ENCODE results near the gene TRIM3. TPM values are rescaled to one million over a fixed set of nuclear protein-coding genes. Genes with fewer than 3 reads are reported as not detected.

The TRIM3 gene
- total RNA-seq, 2 donors from 2014 or later = 20.3 to 23.7 TPM

GRCh38 chr11:6405052-6405667, 68.6 kb downstream of the TRIM3 start:
- intact Hi-C loops (cut with DNase I) = no loop called here
- H3K27me3 ChIP-seq (replicated peaks; ENCODE audit: insufficient read depth) = no peaks in the 10 kb centered on the region
- H3K4me1 ChIP-seq (replicated peaks) = no peaks in the 10 kb centered on the region
- no peak for TF ChIP-seq POLR2A (IDR thresholded peaks at IDR 0.05)
- no peak for TF ChIP-seq CTCF (IDR thresholded peaks at IDR 0.05)
- TF ChIP-seq POLR2AphosphoS5 (IDR thresholded peaks at IDR 0.05) = no peak
- WGBS = 63% methylated on average over 12 of the region's 13 CpGs
- H3K4me3 ChIP-seq = no peak overlapping the region
- H3K27ac ChIP-seq = no peak overlapping the region
- no peak for DNase-seq (ENCODE audit: low spot score)
- no peaks in the 10 kb centered on the region for H3K9me3 ChIP-seq
- H3K36me3 ChIP-seq = no peaks in the 10 kb centered on the region

GRCh38 chr11:6404342-6405051, 69.2 kb downstream of the TRIM3 start:
- no peaks in the 10 kb centered on the region for H3K9me3 ChIP-seq
- H3K4me3 ChIP-seq = no peak overlapping the region
- no peak overlapping the region for H3K27ac ChIP-seq
- intact Hi-C loops (cut with DNase I) = no loop called here
- no peaks in the 10 kb centered on the region for H3K36me3 ChIP-seq
- no peaks in the 10 kb centered on the region for H3K27me3 ChIP-seq (replicated peaks; ENCODE audit: insufficient read depth)
- 74% methylated on average over 16 of the region's 16 CpGs for WGBS
- TF ChIP-seq POLR2A (IDR thresholded peaks at IDR 0.05) (no peak), CTCF (IDR thresholded peaks at IDR 0.05) (no peak), POLR2AphosphoS5 (IDR thresholded peaks at IDR 0.05) (no peak)
- no peak for DNase-seq (ENCODE audit: low spot score)
- no peaks in the 10 kb centered on the region for H3K4me1 ChIP-seq (replicated peaks)

DNA sequence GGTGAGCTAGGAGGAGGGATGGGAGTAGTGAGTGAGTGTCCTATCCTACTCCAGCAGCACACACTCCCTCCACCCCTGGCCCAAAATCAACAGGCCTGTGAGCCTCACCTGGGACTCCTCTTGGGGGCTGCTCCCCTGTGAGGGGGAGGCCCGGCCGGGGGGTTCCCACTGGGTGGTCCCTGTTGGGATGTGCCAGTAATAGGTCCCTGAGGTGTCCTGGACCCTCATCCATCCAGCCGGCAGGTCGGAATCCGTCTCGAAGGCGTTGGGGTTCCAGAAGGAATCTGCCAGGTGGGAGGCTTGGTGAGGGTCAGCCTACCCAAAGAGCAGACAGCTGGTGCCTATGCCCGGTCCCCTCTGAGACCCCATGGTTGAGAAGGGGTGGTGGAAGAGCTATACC, 70.2 kb downstream of the TRIM3 start:
- H3K27me3 ChIP-seq (replicated peaks; ENCODE audit: insufficient read depth) = no peaks in the 10 kb centered on the region
- no peaks in the 10 kb centered on the region for H3K4me1 ChIP-seq (replicated peaks)
- no peak for DNase-seq (ENCODE audit: low spot score)
- no peaks in the 10 kb centered on the region for H3K9me3 ChIP-seq
- 90% methylated on average over 8 of the region's 8 CpGs for WGBS
- H3K36me3 ChIP-seq = no peaks in the 10 kb centered on the region
- TF ChIP-seq POLR2AphosphoS5 (IDR thresholded peaks at IDR 0.05) (no peak), POLR2A (IDR thresholded peaks at IDR 0.05) (no peak), CTCF (IDR thresholded peaks at IDR 0.05) (no peak)
- no peak overlapping the region for H3K4me3 ChIP-seq
- no peak overlapping the region for H3K27ac ChIP-seq
- intact Hi-C loops (cut with DNase I) = no loop called here

- TF ChIP-seq POLR2A (IDR thresholded peaks at IDR 0.05) = no peak
- TF ChIP-seq CTCF (IDR thresholded peaks at IDR 0.05) = no peak
- TF ChIP-seq POLR2AphosphoS5 (IDR thresholded peaks at IDR 0.05) = no peak
- Histone ChIP-seq H3K4me1 (replicated peaks) (no peaks in the 10 kb centered on the region), H3K27ac (no peak overlapping the region), H3K27me3 (replicated peaks; ENCODE audit: insufficient read depth) (no peaks in the 10 kb centered on the region), H3K36me3 (no peaks in the 10 kb centered on the region), H3K4me3 (no peak overlapping the region), H3K9me3 (no peaks in the 10 kb centered on the region)
- intact Hi-C loops (cut with DNase I) = no loop called here
- DNase-seq (ENCODE audit: low spot score) = no peak
- 80% methylated on average over 7 of the region's 7 CpGs for whole genome bisulfite sequencing
Measured at GRCh38 chr11:6402561-6402981, 71.2 kb downstream of the TRIM3 start.

DNA sequence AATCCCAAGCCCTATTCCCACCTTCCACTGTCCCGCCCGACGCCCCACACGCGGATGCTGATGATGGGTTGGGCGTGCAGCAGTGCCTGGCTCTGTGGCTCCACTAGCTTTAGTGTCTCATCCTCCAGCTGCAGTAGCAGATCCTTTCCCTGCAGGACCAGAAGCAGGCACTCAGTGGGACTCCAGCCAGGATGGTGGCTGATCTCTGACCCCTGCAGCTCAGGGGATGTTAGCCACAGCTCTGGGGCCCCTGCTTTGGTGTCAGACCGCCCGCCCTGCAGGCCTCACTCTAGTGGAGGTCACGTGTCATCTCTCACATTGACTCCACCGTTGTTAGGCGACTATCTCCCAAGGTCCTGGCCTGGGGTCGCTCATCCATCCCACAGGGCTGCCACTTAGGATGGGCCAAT, 71.7 kb downstream of the TRIM3 start:
- TF ChIP-seq POLR2A (IDR thresholded peaks at IDR 0.05) (no peak), CTCF (IDR thresholded peaks at IDR 0.05) (no peak)
- H3K9me3 ChIP-seq = no peaks in the 10 kb centered on the region
- H3K27ac ChIP-seq = no peak overlapping the region
- no peaks in the 10 kb centered on the region for H3K27me3 ChIP-seq (replicated peaks; ENCODE audit: insufficient read depth)
- WGBS = 78% methylated on average over 12 of the region's 12 CpGs
- intact Hi-C loops (cut with DNase I) = no loop called here
- no peaks in the 10 kb centered on the region for H3K36me3 ChIP-seq
- no peak for DNase-seq (ENCODE audit: low spot score)
- no peak overlapping the region for H3K4me3 ChIP-seq
- H3K4me1 ChIP-seq (replicated peaks) = no peaks in the 10 kb centered on the region

All from prostate gland (tissue), 2 donors.